Measurements from ENCODE around the gene MSL1.

GRCh38 chr17:40123811-40124114 is 2.0 kb downstream of the MSL1 start:
- no peak for TF ChIP-seq CTCF (IDR thresholded peaks at IDR 0.05; ENCODE audit: poor library complexity)
- no peak for TF ChIP-seq EZH2phosphoT487 (IDR thresholded peaks at IDR 0.05; ENCODE audit: low read depth, severe bottlenecking, unreplicated experiment)
- TF ChIP-seq EZH2 (IDR thresholded peaks at IDR 0.05; ENCODE audit: borderline replicate concordance) = no peak

All from hepatocyte (in vitro differentiated cells).